Neural cell (in vitro differentiated cells): Measurements from ENCODE around the gene SCAP.

ENCODE experiments used
- EZH2 ChIP-seq: fragments of 200-600, 300-800 bp; shearing (Covaris generic), sonication (generic); IDR thresholded peaks from 2 replicates; pipeline ENCODE4 v1.6.1; 2014; ENCODE audit warnings: antibody characterized with exemption, low read length, borderline replicate concordance, mild to moderate bottlenecking; ENCODE audit not compliant: insufficient read depth, poor library complexity, severe bottlenecking
- MXI1 ChIP-seq: fragments of 450-650 bp; conservative IDR thresholded peaks from 2 replicates; pipeline ENCODE4 v1.6.1; 2014; ENCODE audit warnings: antibody characterized with exemption, mild to moderate bottlenecking; ENCODE audit not compliant: poor library complexity, severe bottlenecking
- RAD21 ChIP-seq: fragments of 450-650 bp; conservative IDR thresholded peaks from 2 replicates; pipeline ENCODE4 v1.6.1; 2014; ENCODE audit warnings: antibody characterized with exemption, mild to moderate bottlenecking, moderate library complexity
- TAF1 ChIP-seq: IDR thresholded peaks from 2 replicates; pipeline ENCODE4 v1.6.1; 2012; ENCODE audit warnings: low read depth
- TF ChIP-seq, protein P1 (sequence below): fragments of 450-650 bp; IDR thresholded peaks from 2 replicates; pipeline ENCODE4 v1.5.1; 2014; ENCODE audit warnings: antibody characterized with exemption, mild to moderate bottlenecking, moderate library complexity; ENCODE audit not compliant: poor library complexity, severe bottlenecking
- TF ChIP-seq, protein P2 (sequence below): IDR thresholded peaks from 2 replicates; pipeline ENCODE4 v1.6.1; 2012; ENCODE audit warnings: borderline replicate concordance

DNA sequence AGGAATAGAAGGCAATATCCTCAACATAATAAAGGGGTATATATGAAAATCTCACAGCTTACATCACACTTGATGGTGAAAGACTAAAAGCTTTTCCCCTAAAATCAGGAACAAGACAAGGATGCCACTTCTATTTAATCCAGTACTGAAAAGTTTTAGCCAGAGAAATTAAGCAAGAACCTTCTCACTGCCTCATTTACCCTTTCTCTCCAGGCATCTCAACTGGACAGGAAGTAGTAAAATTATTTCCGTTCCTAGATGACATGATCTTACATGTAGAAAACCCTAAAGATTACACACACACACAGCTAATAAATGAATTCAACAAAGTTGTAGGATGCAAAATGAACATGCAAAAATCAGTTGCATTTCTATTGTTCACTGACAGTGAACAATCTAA lies 11.2 kb downstream of the SCAP start:
- TF ChIP-seq, protein P1, sequence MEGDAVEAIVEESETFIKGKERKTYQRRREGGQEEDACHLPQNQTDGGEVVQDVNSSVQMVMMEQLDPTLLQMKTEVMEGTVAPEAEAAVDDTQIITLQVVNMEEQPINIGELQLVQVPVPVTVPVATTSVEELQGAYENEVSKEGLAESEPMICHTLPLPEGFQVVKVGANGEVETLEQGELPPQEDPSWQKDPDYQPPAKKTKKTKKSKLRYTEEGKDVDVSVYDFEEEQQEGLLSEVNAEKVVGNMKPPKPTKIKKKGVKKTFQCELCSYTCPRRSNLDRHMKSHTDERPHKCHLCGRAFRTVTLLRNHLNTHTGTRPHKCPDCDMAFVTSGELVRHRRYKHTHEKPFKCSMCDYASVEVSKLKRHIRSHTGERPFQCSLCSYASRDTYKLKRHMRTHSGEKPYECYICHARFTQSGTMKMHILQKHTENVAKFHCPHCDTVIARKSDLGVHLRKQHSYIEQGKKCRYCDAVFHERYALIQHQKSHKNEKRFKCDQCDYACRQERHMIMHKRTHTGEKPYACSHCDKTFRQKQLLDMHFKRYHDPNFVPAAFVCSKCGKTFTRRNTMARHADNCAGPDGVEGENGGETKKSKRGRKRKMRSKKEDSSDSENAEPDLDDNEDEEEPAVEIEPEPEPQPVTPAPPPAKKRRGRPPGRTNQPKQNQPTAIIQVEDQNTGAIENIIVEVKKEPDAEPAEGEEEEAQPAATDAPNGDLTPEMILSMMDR = no peak
- TF ChIP-seq RAD21 (no peak), TAF1 (no peak), EZH2 (no peak), MXI1 (no peak)
- TF ChIP-seq, protein P2, sequence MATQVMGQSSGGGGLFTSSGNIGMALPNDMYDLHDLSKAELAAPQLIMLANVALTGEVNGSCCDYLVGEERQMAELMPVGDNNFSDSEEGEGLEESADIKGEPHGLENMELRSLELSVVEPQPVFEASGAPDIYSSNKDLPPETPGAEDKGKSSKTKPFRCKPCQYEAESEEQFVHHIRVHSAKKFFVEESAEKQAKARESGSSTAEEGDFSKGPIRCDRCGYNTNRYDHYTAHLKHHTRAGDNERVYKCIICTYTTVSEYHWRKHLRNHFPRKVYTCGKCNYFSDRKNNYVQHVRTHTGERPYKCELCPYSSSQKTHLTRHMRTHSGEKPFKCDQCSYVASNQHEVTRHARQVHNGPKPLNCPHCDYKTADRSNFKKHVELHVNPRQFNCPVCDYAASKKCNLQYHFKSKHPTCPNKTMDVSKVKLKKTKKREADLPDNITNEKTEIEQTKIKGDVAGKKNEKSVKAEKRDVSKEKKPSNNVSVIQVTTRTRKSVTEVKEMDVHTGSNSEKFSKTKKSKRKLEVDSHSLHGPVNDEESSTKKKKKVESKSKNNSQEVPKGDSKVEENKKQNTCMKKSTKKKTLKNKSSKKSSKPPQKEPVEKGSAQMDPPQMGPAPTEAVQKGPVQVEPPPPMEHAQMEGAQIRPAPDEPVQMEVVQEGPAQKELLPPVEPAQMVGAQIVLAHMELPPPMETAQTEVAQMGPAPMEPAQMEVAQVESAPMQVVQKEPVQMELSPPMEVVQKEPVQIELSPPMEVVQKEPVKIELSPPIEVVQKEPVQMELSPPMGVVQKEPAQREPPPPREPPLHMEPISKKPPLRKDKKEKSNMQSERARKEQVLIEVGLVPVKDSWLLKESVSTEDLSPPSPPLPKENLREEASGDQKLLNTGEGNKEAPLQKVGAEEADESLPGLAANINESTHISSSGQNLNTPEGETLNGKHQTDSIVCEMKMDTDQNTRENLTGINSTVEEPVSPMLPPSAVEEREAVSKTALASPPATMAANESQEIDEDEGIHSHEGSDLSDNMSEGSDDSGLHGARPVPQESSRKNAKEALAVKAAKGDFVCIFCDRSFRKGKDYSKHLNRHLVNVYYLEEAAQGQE = no peak
